ENCODE measurements around the gene TBCCD1. TPM values are rescaled to one million over a fixed set of nuclear protein-coding genes. Genes with fewer than 3 reads are reported as not detected.

Gene TBCCD1
- 9.4 and 22.2 TPM in 2 replicates for total RNA-seq

GRCh38 chr3:186567072-186567921, at the start of gene TBCCD1:
Gene TBCCD1 (minus strand): TSS chr3:186567339. CDS start chr3:186564329, 3,010 bp downstream.

GRCh38 chr3:186612721-186613636, 45.8 kb upstream of the TBCCD1 start, which contains the start of gene AHSG:
Gene AHSG (plus strand): TSS chr3:186613060. CDS start chr3:186613142, 82 bp downstream.

GRCh38 chr3:186570096-186570940, 3.2 kb upstream of the TBCCD1 start, which contains the start of gene DNAJB11:
Gene DNAJB11 (plus strand): TSS chr3:186570720. CDS start chr3:186570898, 178 bp downstream.

GRCh38 chr3:186544281-186544680, 22.9 kb downstream of the TBCCD1 start, which contains the start of gene CRYGS:
Gene CRYGS (minus strand): TSS chr3:186544380. CDS start chr3:186544326, 54 bp downstream.

Other genes starting within 250 kb of the TBCCD1 start
- gene DGKG, start 205.1 kb downstream of the TBCCD1 start, total RNA-seq: 1.5 and 2.4 TPM in 2 replicates
- 1.3 TPM in 2 replicates for gene CRYGS, start 23.0 kb downstream of the TBCCD1 start, total RNA-seq
- gene DNAJB11, start 3.4 kb upstream of the TBCCD1 start, total RNA-seq: 59.4 and 267 TPM in 2 replicates
- not detected in 2 replicates for gene AHSG, start 45.7 kb upstream of the TBCCD1 start, total RNA-seq
- not detected in 2 replicates for gene FETUB, start 73.1 kb upstream of the TBCCD1 start, total RNA-seq
- gene HRG, start 98.7 kb upstream of the TBCCD1 start, total RNA-seq: not detected in 2 replicates
- gene KNG1, start 150.0 kb upstream of the TBCCD1 start, total RNA-seq: not detected in 2 replicates
- gene EIF4A2, start 216.2 kb upstream of the TBCCD1 start, total RNA-seq: 368 and 414 TPM in 2 replicates
- gene RFC4, start 239.1 kb upstream of the TBCCD1 start, total RNA-seq: 8.1 and 29.2 TPM in 2 replicates

Measured in placental pericyte (primary cell).